Hepatic stellate cell (primary cell): ENCODE measurements around the gene TADA2A.

ENCODE experiments used
- DNase-seq: peaks from one replicate; pipeline ENCODE4 v3.0.0; 2011; ENCODE audit warnings: low spot score

The TADA2A gene, protein sequence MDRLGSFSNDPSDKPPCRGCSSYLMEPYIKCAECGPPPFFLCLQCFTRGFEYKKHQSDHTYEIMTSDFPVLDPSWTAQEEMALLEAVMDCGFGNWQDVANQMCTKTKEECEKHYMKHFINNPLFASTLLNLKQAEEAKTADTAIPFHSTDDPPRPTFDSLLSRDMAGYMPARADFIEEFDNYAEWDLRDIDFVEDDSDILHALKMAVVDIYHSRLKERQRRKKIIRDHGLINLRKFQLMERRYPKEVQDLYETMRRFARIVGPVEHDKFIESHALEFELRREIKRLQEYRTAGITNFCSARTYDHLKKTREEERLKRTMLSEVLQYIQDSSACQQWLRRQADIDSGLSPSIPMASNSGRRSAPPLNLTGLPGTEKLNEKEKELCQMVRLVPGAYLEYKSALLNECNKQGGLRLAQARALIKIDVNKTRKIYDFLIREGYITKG

DNA sequence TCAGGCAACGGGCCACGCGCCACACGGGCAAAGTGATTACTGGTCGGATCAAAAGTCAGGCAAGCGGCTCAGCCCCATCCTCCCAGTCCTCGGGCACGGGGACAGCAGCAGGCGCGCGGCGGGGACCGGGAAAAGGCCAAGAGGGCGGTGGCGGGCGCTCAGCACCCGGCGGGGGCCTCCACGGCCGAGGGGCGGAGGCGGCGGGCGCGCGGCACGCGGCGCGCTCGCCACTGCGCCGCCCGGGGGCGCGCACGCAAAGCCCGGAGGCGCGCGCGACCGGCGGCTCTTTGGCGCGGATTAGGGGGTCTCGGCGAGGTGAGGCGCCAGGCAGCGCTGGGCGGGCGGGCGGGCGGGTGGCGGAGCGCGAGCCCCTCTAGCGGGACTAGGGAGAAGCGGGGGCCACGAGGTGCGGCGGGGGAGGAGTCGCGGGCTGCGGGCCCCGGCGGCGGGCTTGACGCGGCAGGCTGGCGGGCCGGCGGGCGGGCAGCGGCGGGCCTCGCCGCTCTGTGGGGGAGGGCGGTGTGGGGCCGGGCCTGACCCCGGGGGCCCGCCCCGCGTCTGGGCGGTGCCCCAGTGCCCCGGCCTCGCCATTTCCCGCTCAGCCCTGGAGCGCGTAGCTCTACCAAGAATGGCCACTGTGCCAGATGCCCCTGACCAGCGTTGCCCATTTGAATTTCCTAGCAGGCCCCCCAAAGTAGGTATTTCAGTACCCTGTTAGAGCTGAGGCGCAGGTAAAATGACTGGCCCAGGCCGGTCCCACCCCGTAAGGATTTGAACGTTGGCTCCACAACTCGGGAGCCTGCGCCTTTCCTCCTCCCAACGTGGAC is at the start of gene TADA2A, which contains the start of gene ACACA:
TADA2A (plus strand) TSS at position 252 of the 827 bp plus-strand sequence. CDS start 4,480 bp downstream, outside the sequence.
ACACA (minus strand) TSS at position 202 of the 827 bp plus-strand sequence. CDS start 537 bp downstream, outside the sequence.
- DNase-seq, result peak; percentile 87

DNA sequence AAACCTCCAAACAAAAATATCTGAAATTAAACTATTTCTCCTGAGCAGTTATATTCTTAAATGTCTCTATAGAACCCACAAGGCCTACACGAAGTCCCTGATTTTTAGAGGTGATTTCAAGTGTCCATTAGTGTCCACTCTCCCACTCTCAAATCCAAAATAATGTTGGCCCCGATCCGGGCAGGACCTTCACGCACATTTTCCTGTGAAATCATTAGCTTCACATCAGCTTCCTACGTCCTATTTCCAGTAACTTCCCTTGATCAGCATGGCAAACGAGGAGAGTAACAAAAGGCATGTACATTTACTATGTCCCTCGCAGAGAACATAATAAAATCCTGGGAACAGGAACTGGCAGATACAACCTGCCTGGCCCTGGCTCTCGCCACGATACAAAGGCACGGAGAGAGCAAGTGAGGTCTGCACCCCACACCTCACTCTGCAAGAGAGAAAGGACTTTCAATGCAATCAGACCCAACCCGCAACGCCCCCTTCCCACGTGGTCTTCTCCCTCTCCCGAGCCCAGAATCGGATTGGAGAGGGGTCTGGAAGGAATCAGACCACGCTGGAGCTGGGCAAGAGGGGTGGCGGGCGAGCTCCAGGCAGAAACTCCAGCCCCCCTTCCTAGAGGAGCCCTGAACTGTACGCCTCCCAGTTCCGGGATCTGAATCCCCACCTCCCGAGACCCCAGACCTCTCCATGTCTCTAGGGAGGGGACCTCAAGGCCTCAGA is 48.4 kb upstream of the TADA2A start:
- DNase-seq, result peak; percentile 64

DNA sequence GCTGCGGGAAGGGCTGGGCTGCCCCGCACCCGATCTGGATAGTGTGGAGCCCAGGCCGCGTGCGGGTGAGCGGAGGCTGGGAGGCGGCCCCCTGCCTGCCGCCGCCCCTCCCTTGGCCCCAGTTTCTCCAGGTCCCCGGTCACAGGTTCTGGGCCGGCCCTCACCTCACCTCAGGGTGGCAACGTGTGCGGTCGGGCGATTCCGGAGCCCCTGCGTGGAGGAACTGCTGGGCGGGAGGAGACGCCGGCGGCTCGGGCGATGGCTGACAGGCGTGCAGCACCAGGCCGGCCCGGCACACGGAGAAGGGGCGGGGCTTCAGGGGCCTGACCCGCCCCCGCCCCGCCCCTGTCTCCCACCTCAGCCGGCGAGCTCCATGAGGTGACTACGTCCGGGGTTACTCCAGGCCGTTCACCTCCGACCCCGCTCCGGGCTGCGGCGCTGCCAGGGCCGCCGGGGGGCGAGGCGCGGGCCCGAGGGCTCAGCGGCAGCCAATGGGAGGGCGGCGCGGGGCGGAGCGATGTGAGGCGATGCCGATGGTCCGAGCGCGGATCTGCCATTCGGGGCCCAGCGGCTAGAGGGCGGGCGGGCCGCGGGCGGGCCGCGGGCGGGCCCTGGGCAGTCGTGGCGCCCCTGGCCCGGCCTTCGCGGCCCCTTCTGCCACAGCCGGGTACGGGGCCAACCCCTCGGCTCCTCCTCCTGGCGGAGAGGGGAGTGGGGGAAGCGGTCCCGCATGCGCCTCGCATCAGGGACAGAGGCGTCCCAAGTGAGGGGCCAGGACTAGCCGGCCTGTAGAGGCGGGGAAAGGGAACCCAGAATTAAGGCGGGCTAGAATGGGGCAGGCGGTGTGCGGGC is 47.6 kb upstream of the TADA2A start:
- DNase-seq, result peak; percentile 94

DNA sequence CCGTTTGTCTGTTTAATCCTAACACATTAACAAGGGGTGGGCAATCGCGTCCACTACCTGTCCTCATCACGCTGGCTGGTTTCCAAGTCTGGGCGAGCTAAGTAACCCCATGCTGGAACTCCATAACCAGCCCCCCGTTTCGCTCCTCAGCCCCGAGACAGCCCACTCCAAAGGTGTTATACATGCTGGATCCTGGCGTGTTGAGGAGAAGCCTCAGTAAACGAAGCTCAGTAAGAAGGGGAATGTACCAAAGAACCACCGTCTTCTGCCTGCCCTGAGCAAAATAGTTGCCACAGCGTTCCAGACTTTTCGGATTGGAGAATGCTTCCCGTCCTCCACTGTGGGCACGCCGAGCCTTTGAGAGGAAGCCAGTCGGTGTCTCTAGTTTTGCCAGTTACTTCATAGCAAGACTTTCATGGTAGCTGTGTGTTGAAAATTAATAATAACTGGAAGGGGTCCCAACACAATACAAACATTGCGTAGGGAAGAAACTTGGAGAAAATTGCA is 47.0 kb upstream of the TADA2A start:
- no peak for DNase-seq

DNA sequence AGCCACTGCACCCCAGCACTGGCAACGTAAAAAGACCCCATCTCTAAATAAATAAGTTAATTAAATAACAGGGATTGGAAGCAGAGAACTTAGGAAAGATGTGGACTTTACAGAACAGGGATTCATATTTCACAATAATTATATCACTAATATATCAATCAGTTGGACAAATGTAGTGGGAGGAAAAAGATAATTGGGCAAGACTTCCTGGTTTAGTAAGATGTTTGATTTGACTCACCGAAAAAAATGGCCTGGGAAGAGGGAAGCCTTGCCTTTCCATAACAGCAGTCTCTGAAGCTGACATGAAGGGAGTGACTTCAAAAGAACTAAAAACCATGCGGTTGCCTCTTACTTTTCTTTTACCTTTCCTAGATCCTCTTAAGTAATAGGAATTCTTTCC is 46.1 kb upstream of the TADA2A start:
- DNase-seq, result no peak

DNA sequence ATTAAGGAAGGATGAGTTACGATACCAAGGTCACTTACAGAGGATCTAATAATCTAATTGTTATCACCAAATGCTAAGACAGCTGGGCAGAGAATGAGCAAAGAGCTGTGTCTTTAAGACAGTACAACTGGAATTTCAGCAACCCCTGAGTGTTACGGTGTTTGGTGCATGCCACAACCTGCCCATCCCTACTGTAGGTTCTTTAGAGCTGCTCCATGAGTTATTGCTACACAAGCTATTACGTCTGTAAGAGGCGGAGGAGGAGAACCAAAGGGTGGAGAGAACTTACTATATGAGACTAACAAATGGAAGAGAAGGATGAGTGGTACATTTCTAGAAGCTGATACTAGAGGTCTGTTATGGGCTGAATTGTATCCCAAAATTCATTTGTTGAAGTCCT is 45.1 kb upstream of the TADA2A start:
- DNase-seq, result no peak

DNA sequence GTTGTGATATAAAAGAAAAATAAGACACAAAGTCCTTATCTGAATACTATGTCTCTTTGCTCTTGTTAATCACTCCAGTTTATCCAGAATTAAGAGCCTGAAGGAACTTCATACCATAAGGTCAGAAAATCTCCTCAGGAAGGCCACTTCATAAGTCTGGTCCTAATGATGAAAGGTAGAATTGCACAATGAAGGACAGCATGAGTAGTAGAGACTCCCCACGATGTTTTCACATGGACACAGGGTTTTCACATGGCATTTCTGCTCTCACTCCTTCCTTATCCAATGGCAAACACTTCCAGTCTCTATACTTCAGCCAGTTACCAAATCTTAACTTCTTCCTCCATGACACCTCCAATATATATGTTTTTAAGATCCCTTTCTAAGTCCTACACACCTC is 41.1 kb upstream of the TADA2A start:
- DNase-seq, result no peak

DNA sequence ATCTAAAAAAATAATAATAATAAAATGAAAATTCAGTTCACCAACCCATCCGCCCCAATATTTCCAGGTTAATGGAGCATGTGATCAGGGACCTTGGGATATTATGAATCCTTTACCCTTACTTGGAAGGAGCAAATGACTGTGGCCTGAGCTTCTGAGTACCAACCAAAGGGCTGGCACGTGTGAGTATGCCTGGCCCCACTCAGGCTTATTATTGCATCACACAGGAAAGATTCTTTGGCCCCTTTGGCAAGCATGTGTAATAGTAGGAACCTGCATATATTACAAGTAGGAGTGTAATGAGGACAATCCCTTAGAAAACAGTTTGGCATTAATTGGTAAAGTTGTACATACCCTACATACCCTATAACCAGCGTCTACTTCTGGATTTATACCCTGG is 38.1 kb upstream of the TADA2A start:
- no peak for DNase-seq

DNA sequence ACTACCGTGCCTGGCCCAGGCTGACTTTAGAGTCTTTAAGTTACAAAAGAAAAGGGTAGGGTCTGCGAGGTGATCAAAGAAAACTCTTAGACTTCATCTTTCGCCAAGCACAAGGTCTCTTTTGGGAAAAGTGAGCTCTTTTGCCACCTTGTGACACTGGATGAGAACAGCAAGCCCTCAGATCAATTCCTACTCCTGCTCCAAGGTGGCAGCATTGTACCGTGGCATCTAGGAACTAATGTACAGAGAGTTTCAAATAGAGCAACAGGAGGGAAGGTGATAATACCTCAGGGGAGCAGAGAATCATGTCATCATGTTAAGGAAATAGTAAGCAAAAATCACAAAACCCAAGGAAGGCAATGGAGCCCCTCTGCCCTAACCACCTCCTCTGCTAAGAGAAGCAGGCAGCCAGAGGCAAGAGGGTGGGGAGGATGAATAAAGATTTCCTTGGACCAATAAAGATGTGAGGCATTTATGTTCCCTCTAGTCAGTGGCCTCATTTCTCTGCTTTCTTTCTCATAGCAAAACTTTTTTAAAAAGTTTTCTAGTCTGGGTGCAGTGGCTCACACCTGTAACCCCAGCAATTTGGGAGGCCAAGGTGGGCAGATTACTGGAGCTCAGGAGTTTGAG is 33.0 kb upstream of the TADA2A start:
- peak; percentile 66 for DNase-seq

DNA sequence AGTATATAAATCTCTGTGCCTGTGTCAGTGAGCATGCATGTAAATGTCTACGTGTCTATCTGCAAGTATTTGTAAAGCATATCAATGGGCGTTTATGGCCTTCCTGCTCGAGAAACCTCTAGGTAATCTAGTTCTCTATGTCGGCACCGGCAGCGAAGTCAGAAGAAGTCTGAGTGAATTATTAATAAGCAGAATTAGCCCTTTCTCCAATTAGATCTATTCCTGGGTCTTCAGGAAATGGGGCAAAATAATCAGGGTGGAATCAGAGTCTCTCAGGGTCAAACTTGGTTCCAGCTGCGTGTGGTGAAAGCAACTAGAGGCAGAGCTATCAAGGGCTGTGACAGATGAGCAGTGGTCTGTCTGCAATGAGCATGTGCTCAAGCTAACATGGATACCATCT is 31.0 kb upstream of the TADA2A start, which contains the start of gene C17orf78:
C17orf78 (plus strand) TSS at position 280 of the 400 bp plus-strand sequence; CDS start at position 388, 108 bp downstream.
- no peak for DNase-seq

DNA sequence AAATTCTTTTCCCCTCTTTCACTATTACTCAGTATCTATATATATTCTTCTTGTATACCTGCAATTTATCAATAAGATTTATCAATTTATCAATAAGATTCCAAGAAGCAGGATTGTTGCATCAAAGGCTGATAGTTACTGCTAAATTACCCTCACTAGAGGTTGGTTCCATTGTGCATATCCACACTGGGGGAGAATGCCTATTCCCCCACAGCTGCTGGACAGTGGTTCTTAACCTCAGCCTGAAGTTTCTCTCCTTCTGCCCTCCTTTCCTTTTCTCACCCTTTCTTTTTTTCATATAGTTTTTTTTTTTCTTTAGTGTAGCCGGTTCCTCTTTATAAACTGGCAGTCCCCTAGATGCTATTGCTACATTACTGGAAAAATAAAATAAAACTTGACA is 24.6 kb upstream of the TADA2A start:
- no peak for DNase-seq

DNA sequence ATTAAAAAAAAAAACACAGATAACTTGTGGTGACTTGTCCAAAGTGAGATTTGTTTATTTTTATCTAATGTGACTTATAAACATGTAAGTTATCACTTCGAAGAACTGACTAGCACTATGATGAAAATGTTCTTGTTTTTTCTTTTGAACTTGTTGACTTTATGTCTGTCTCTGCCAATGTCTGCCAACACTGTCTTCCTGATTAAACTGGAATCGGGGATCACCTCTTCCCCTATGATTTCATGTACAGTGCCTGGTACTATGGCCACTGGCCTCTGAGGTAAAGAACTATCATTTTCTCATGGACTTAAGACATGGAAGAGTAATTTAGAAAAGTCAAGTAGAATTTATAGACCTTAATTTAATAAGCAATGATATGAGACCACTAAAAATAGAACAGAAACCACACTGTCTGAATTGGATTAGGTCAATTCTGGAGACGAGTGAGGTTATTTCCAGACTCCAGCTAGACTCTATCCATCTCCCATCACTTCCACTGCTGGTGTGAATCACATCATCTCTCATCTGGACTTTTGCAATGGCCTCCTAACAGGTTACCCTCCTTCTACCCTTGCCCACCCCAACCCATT is 22.0 kb upstream of the TADA2A start:
- no peak for DNase-seq

DNA sequence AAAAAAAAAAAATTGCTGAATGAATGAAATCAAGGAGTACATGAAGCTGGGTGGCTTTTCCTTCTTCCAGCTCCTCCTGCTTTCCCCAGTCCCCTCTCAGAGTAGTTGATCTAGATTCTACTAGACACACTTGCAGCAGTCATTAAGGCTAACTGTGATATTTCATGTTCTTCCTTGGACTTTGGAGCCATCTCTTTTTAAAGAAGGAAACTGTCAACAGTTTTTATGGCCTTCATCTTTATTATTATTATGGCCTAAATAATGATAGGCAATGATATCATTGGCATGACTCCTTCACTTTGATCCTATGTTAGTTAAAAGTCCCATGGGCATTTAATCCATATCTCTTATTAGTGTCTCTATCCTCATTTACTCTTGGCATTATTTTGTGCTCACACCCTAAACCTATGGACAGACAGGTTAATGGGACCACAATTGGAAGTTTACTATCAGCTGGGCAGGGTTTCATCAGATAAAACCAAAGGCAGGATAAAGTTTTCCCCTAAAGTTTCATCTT is 21.2 kb upstream of the TADA2A start:
- no peak for DNase-seq

DNA sequence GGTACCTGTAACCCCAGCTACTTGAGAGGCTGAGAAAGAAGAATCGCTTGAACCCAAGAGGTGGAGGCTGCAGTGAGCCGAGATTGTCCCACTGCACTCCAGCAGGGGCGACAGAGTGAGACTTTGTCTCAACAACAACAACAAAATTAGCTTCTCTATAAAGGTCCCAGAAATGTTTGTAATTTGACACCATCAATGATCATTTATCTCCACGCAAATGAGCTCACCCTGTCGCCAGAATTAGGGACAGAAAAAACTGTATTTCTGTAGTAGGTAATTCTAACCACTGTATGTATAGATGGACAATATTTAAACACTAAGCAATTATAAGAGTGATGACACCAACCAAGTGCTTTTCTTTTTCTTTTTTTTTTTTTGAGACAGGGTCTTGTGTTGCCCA is 20.2 kb upstream of the TADA2A start:
- no peak for DNase-seq

DNA sequence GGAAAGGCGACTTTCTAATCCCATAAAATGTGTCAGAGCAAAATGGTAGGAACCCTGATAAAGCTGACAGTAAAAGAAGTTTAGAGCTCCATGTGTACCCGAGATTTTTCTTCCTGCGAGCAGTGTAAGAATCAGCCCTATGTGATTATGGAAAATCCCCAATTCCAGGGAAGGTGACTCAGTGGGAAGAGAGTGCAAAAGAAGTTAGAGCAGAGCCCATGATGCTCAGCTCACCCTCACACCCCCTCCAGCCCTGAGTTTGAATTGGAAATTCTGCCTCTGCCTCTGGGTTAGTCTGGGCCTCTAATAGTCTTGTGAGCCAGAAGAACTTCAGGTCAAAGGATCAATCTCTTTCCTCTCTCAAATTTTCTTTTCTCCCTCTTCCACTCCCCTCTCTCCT is 18.4 kb upstream of the TADA2A start:
- peak; percentile 22 for DNase-seq

DNA sequence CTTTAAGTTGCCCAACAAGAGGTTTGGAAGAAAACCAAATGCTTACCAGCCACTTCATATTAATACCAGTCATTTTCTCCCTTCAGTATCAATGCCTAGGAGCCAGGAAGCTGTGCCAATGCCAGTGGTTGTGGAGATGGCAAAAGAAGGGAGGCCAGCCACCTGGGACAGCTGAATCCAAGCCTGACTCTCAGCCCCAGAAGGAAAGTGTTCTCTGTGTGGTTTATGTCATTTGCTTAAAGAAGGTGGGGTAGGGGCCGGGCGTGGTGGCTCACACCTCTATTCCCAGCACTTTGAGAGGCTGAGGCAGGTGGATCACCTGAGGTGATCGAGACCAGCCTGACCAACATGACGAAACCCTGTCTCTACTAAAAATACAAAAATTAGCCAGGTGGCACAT is 17.5 kb upstream of the TADA2A start:
- DNase-seq, result no peak

DNA sequence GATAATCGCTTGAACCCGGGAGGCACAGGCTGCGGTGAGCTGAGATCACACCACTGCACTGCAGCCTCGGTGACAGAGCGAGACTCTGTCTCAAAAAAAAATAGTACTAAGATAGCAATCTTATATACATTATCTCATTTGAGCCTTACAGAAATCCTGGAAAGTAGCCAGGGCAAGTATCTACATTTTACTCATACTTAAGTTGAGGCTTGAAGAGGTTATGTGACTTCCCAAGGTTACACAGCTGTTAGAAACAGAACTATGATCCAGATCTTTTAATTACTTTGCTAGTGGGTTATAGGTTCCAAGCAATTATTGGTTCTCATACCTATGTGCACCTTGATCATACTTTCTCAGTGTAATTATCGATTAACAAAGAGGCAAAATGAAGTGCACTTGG is 15.5 kb upstream of the TADA2A start:
- DNase-seq, result no peak

DNA sequence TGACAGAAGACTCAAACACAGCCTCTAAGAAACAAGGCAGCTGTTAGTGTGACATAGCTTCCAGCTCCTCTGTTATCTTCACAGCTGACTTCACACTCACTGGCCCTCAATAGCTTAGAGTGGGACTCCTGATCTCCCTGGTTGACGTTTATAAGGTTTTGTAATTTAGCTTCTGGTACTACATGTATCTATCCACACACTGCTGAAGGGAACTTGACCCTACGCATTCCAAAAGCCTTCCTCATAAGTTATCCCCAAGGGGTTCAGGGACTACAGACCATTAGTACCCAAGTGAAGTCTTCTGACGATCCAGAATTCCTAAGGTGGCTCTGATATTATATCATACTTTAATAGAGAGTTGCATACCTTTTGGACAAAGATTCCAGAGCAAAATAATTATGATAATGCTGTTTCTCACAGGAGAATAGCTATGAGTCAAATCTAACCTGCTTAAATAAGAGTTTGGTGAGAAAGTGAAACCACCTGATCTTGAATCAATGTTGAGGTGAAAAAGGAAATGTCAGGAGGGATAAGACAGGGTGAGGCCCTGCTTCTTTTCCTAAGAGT is 14.6 kb upstream of the TADA2A start:
- DNase-seq, result peak; percentile 67

DNA sequence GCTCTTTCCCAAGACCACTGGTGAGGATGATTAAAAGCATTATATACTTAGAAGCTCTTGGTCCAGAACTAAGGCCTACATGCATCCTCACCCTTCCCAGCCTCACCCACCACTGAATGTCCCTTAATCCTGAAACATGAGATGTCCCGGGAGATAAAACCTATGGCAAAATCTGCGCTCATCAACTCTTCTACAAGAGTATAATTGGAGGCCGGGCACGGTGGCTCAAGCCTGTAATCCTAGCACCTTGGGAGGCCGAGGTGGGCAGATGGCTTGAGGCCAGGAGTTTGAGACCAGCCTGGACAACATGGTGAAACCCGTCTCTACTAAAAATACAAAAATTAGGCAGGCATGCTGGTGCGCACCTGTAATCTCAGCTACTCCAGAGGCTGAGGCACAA is 13.3 kb upstream of the TADA2A start:
- no peak for DNase-seq
